GM19351 (cell line): ENCODE results near the gene CNKSR3.

Experiments used
- ATAC-seq: cut with Tn5 transposase; IDR thresholded peaks from one replicate; pipeline ENCODE4 v1.9.1; 2021; ENCODE audit warnings: mild to moderate bottlenecking, moderate library complexity; ENCODE audit not compliant: unreplicated experiment

CNKSR3 gene

DNA sequence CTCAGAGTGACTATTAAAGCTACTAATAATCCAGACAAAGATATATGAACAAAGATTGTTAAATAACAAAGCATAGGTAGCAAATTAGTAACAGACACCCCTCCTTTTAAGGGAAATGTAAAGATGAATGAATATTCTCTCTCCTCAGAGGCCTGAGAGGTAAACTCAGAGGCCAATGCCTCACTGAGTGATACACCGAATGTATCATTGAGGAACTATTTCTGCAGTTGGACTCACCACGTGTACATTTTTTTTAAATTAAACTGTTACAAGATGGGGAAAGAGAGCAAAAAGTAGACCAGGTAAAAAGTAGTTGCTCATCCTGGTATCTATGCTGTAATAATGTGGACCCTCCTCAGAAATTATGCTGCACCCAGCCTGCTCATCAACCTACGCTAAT is 81.6 kb downstream of the CNKSR3 start:
- no peak for ATAC-seq

GRCh38 chr6:154427446-154427845 is 83.0 kb downstream of the CNKSR3 start:
- no peak for ATAC-seq

DNA sequence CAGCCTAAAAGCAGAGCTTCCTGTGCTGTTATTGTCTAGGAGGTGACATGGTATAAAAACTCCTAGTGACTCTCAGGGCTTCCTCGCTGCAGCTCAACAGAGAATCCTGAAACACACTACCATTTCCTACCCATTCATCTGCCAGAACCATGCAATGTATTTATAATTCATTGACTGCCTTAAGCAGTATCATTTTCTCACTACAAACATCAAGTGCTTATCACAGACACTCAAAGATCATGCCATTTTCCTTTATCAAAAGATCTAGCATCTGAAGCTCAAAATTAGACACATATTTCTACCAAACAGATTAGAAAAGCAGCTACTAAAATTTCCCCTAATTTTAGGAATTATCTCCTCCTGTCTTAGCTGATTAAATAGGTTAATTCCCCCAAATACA is 83.5 kb downstream of the CNKSR3 start:
- ATAC-seq = no peak

DNA sequence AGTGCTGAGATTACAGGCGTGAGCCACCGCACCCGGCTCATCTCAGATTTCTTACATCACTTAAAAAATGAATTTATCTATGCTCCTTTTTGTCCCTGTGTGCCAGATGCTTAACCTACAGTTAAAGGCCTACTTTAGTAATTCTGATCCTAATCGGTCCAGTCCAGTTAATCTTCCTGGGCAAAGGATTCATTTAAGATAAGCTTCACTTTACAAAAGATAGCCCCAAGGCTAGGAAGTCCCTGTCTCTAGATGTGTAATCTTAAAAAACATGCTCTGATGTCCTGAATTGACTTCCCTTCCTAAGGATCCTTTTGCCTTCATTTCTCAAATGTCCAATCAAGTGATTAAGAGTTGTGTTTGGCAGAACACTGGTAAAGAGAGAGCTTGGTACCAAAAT is 85.5 kb downstream of the CNKSR3 start:
- ATAC-seq = no peak

DNA sequence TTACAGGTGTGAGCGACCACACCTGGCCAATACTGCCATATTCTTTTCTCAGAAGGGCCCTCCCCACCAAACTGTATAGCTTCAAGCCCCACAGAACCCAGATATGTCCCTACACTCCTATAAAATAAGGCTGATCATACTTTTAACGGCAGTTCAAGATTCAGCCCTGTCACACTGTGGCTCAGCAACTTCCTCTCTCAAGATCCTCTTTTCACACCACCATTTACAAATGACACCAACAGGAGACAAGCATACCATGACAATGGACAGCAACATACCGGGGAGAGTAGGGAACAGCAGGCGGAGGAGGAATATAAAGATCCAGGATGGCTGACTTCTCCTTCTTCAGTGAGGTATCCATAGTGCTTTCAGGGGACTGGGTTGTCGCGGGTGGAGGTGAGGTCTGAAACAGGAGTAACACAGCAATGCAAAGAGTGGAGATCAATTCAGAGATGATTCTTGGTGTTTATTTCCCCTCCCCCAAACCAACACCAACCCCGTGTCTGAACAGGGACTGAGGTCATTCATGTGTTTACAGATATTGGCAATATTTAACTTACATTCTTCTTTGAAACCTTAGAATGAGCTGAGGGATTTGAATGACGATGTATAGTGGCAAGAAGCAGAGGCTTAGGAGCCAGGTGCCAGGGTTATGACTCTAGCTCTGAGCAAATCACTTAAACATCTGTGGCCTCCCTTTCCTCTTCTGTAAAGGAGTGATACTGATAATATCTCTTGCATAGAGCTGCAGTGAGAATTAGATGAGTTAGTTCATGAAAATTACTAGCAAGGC is 96.3 kb downstream of the CNKSR3 start:
- no peak for ATAC-seq

DNA sequence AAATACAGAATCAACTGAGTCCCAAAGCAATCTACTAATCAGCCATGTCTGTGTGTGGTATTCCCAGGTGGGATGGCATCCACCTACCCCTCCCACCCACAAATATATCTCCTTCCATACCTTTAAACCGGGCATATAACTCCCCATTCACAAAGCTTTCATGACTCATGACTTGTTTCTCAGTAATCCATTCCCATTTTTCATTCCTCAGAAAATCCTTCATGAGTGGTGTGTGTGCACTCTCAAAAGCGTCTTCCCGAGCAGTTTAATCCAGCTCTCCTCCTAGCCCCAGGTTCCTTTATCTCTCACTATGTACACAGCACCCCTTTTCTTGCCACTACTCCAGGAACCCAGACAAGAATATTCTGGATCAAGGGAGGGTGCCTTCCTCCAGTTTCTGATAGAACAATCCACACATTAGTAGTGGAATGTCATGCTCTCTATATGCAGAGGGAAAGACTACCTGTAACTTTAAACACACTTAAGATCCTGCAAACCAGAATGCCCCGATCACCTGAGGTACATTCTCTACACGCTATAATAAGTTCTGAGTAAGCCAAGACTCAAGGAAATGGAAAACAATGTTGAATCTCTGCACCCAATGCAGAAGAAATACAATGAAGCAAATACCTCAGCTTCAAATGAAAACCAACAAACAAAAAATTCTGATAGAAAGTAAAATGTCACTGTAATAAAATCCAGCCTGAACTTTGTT is 98.2 kb downstream of the CNKSR3 start:
- ATAC-seq = no peak

- no peak for ATAC-seq
Measured at GRCh38 chr6:154411076-154411475, 99.4 kb downstream of the CNKSR3 start.

GRCh38 chr6:154410619-154411072 is 99.8 kb downstream of the CNKSR3 start:
- ATAC-seq = peak; percentile 73

GRCh38 chr6:154408891-154409500 is 101.5 kb downstream of the CNKSR3 start:
- no peak for ATAC-seq

DNA sequence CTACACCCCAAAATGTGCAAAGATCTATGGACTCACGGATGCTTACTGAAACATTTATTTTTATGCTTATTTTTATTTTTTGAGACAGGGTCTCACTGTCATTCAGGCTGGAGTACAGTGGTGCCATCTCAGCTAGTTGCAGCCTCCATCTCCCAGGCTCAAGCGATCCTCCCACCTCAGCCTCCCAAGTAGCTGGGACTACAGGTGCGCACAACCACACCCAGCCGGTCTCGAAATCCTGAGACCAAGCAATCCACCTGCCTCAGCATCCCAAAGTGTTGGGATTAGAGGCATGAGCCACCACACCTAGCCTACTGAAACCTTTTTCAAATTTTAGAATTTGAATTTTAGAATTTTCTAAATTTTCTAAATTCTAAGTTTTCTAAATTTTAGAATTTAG is 103.0 kb downstream of the CNKSR3 start:
- ATAC-seq = no peak

- no peak for ATAC-seq
Measured at GRCh38 chr6:154406869-154407268, 103.6 kb downstream of the CNKSR3 start.

DNA sequence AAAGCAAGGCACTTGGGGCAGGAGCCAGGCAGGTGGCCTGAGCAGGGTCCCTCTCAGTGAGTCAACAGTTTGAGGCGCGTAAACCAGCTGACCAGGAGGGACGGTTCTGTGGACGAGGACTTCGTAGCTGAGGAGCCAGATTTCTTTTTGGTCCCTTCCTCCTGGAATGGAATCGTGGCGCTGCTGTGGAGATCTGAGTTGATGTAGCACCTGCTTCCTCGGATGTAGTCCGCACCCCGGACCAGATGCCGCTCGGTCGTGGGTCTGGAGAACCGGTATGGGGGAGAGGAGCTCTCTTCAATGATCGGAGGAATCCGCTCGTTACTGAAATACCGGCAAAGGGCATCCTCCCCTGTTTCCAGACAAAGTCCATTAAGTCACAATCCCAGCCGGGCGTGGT is 104.2 kb downstream of the CNKSR3 start:
- ATAC-seq = no peak

GRCh38 chr6:154404791-154405400 is 105.6 kb downstream of the CNKSR3 start:
- ATAC-seq = peak; percentile 55

DNA sequence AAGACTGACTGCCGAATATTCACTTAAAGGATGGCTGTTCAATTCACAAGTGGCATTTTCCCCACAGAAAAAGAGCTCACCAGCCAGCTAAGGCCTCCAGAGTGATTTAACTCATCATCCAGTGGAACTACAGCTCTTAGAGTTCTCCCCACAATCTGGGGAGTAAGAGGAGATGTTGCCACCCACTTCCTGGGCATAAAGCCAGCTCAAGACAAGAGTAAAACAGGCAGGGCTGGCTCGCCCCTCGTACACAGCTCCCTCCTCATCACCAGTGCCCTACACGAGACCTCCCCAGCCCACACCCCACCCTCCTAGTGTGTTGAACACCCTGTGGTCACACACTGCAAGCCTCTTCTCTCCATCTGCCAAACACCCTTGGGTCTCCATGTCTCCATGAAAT is 106.7 kb downstream of the CNKSR3 start:
- ATAC-seq = no peak

GRCh38 chr6:154402081-154402780 is 108.3 kb downstream of the CNKSR3 start:
- ATAC-seq = no peak

- ATAC-seq = no peak
Measured at GRCh38 chr6:154399097-154399496, 111.4 kb downstream of the CNKSR3 start.

GRCh38 chr6:154397491-154398195 is 112.8 kb downstream of the CNKSR3 start:
- no peak for ATAC-seq

- no peak for ATAC-seq
Measured at GRCh38 chr6:154395878-154396277, 114.6 kb downstream of the CNKSR3 start.

- ATAC-seq = no peak
Measured at GRCh38 chr6:154395316-154395715, 115.2 kb downstream of the CNKSR3 start.

DNA sequence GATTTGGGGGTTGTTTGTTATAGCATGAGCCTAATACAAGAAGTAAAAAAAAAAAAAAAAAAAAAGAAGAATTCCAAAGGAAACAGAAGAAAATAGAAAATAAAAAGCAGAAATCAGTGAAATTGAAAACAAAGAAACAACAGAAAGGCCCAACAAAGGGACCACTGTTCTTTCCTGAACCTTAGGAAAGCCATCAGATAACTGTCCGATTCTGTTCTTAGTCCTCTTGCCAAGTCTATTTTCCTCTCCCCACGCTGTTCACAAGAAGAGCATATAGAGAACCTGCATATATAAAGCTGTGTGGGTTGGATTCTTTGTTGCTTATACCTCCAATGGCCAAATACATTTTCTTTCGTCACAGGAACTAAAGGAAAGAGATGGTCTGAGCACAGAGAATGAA is 115.9 kb downstream of the CNKSR3 start:
- ATAC-seq = no peak
